Stimulated activated CD4-positive, alpha-beta T cell treated with anti-CD3 and anti-CD28 coated beads, TNF-alpha, amount 100 ng/mL, for 1 hour (primary cell): Measurements from ENCODE around the gene NAT10.

Experiments used
- DNase-seq, 3 donors: peaks; one replicate each; pipeline ENCODE4 v3.0.0-alpha.2; 2020; ENCODE audit warnings: low read depth in 3 of 3, low spot score in 1 of 3

Gene NAT10

GRCh38 chr11:34105957-34106504 lies 602 bp downstream of the NAT10 start:
- DNase-seq, result no peak

- no peak for DNase-seq
These were observed 6.4 kb downstream of the NAT10 start for GRCh38 chr11:34111722-34112270.

DNA sequence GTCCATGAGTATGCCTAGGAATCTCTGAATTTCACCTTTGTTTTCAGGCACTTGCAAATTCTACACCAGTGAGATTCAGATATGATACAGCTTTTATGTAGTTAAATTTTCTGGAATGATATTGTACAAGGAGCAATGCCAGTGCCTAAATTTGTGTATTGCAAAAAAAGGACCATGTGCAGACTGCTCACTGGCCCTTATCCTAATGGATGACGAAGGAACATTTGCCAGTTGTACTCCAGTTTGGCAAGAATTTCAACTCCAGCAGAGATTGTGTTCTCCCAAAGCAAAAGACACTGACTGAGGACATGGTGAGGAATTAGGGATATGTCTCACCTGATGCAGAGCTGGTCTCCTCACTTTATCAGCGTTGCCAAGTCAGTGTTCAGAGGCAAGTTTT lies 8.6 kb downstream of the NAT10 start:
- DNase-seq, result no peak

DNA sequence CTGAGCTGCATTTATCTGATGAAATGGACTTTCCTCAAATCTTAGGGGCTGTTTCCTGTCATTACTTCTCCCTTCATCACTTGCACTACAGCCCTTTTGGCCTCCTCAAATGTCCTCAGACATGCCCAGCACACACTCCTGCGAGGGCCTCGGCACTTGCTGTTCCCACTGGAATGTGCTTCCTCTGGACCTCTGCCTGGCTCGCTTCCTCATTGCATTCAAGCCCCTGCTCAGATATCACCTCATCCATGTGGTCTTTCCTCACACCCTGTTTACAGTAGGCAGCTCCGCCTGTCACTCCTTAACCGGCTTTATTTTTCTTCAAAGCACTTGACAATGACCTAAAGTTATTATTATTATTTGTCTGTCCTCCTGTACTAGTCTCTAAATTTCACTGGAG lies 9.0 kb downstream of the NAT10 start:
- no peak for DNase-seq

DNA sequence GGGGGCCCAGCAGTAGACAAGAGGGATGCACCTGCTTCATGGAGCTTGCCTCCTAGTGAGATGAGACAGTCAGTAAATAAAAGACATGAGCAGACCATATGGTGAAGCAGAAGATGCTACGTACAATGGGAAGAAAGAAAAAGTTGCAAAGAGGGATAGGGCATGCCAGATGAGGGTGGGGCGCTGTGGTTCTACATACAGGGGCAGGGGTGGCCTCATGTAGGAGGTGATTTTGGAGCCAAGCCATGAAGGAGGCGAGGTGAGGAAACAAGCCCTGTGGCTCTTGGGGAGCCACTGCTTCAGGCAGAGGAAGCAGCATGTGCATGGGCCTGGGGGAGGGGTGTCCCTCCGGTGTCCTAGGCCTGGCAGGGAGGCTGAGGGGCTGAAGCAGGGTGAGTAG lies 15.2 kb downstream of the NAT10 start:
- no peak for DNase-seq

GRCh38 chr11:34124885-34125668 lies 19.6 kb downstream of the NAT10 start:
- DNase-seq, result no peak

GRCh38 chr11:34126959-34127848 lies 21.8 kb downstream of the NAT10 start:
- DNase-seq, result no peak

GRCh38 chr11:34128824-34129223 lies 23.4 kb downstream of the NAT10 start:
- DNase-seq, result no peak

GRCh38 chr11:34132261-34132965 lies 27.0 kb downstream of the NAT10 start:
- no peak for DNase-seq

DNA sequence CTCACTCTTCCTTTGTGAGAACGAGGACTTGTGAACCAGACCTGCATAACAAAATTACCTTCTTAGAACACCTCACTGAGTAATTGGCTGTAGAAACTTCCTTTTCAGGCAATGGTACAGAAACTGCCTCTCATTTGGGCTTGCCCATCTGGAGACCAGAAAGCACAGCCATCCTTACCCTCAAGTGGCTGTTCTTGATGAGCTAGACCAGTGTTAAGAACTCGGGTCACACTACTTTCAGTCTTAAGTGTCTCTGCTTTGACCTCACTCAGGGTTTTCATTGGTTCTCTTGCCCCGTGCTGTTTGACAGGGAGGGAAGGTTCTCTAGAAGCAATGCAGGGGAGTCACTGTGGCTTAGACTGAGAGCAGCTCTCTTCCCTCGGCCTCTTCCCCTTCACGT lies 29.3 kb downstream of the NAT10 start:
- DNase-seq, result no peak

- no peak for DNase-seq
These were observed 30.0 kb downstream of the NAT10 start for GRCh38 chr11:34135439-34135838.

- no peak for DNase-seq
These were observed 31.0 kb downstream of the NAT10 start for GRCh38 chr11:34136420-34136819.

DNA sequence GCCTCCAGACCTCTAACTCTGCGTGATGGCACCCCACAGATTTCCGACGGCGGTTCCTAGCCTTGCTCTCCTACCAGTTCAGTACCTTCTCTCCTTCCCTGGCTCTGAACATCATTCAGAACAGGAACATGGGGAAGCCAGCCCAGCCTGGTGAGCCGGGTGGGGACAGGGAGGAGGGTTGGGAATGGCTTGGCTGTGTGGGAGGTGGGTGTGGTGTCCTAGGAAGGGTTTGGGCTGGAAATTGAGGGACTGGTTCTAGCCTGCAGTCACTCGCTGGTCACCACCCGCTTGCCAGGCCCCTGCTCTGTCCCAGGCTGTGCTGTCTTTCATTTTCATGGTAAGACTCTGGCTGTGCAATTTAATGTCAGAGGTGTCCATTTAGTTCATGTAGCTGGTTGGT lies 33.9 kb downstream of the NAT10 start:
- no peak for DNase-seq

GRCh38 chr11:34140149-34140548 lies 34.7 kb downstream of the NAT10 start:
- DNase-seq, result no peak

DNA sequence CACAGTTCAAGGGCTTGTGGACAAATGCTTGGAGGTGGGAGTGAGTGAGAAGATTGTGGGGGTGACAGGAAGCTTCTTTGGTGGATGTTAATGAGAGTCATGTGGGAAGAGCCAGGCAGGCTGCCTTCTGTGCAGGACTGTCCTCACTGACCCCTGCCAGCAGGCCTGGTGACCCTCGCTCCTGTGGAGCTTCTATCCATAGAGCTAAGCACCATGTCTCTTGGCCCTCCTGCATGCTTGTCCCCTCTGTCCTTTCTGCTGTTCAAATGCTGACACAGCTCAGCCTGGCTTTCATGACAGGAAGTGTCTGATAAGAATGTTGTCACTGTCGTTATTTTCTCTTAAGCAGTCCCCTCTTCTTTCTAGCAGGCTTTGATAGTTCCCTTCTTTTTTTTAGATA lies 37.6 kb downstream of the NAT10 start:
- DNase-seq, result no peak

DNA sequence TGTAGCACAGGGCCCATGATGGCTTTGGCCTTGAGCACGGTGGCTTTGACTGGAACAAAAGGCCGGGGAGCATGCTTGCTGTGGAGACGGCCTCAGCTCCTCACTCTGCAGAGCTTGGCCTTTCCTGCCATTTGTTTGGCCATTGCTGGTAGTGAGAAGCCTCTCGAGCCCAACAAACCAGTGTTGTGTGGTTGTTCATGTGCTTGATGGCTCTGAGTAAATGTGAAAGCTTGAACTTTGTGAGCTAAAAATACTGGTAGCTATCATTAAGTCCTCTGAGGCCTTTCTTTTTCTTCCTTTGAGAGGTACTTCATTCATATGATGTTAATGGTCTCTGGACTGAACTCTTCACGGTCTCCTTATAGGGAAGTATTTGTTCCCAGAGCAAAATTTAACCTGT lies 39.6 kb downstream of the NAT10 start:
- no peak for DNase-seq

- DNase-seq, result no peak
These were observed 40.5 kb downstream of the NAT10 start for GRCh38 chr11:34145847-34146381.

GRCh38 chr11:34146411-34146810 lies 41.0 kb downstream of the NAT10 start:
- DNase-seq, result no peak

- DNase-seq, result no peak
These were observed 41.4 kb downstream of the NAT10 start for GRCh38 chr11:34146866-34147265.

GRCh38 chr11:34147581-34147980 lies 42.2 kb downstream of the NAT10 start:
- DNase-seq, result no peak
